ENCODE measurements around the gene PHLDB1. TPM values are rescaled to one million over a fixed set of nuclear protein-coding genes. Genes with fewer than 3 reads are reported as not detected.

PHLDB1 gene
- total RNA-seq, 1 experiment from 2014 or later, result 36.2 TPM

DNA sequence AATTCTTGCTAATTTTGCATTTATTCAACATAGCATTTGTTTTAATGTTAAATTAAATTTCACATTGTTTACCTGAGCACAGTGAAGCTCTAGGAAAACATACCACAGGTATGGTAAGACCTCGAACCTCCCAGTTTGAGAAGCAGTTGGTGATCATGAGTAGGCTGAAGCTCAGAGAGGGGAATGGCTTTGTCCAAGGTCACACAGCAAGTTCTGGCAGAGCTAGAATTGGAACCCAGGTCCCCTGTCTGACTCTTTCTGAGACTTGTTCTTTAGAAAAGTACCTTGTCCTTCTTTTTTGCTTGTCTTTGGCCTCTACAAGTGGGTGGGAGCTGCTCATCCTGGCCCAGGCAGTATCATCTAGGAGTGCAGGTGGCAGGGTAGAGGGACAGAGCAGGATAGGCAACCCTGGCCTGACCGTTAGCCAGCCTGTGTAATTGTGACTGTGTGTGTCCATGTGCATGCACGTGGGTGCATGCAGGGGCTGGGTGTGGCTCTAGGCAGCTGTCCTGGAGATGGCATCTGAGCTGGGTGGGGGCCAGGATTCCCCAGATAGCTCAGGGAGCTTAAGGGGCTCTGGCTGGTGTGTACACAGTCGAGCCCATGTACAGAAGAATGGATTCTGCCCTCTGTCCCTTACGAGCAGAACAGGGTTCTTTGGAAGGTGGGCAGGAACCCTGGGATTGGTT is 21.6 kb downstream of the PHLDB1 start:
- DNase-seq (ENCODE audit: low read depth, low spot score) (no peak), ATAC-seq (no peak)
- Histone ChIP-seq H2AFZ (ENCODE audit: low read depth, low read length, poor library complexity, severe bottlenecking) (no peak overlapping the region), H3K27ac (ENCODE audit: low read depth, low read length) (no peak overlapping the region), H3K9ac (ENCODE audit: low read length) (no peak overlapping the region), H3K4me1 (ENCODE audit: control insufficient read depth in 1 of 2, insufficient read depth in 2 of 2, low read length in 2 of 2) (peaks cover 23 to 32% of the 10 kb centered on the region in 2 experiments), H3K9me3 (ENCODE audit: control insufficient read depth in 1 of 2, insufficient read depth in 1 of 2, low read depth in 1 of 2, low read length in 2 of 2) (no peaks in the 10 kb centered on the region), H4K20me1 (ENCODE audit: insufficient read depth) (no peaks in the 10 kb centered on the region), H3K4me2 (ENCODE audit: low read length) (no peak overlapping the region), H3K27me3 (ENCODE audit: insufficient read depth, low read length) (no peaks in the 10 kb centered on the region), H3K36me3 (ENCODE audit: control insufficient read depth in 1 of 2, insufficient read depth in 2 of 2, low read length in 2 of 2) (peaks cover 5 to 19% of the 10 kb centered on the region in 2 experiments; a peak in 2 of 4 replicates), H3K9me2 (ENCODE audit: insufficient read depth) (no peaks in the 10 kb centered on the region), H3K79me2 (ENCODE audit: insufficient read depth, low read length) (no peaks in the 10 kb centered on the region), H3K4me3 (replicated peaks in 1 of 2; ENCODE audit: low read depth in 1 of 2, low read length in 2 of 2) (no peak overlapping the region)
- CTCF ChIA-PET, result no interaction called here
- no TSS peak for BruUV-seq (replicated peaks)
- RAD21 ChIA-PET (ENCODE audit: low non-redundant PET in 1 of 2, low total read pairs in 2 of 2, uncharacterized antibody in 2 of 2, unreplicated experiment in 2 of 2), result no interaction called here
- intact Hi-C loops (cut with micrococcal nuclease), result no loop called here
- POLR2A ChIA-PET, result no interaction called here
- no peak for TF ChIP-seq TCF7L2 (IDR thresholded peaks at IDR 0.05; ENCODE audit: borderline replicate concordance, extremely low read depth, insufficient read depth, insufficient read length)
- no peak for TF ChIP-seq RAD21 (IDR thresholded peaks at IDR 0.05; ENCODE audit: low read depth)
- no peak for TF ChIP-seq CBX3 (IDR thresholded peaks at IDR 0.05; ENCODE audit: low read depth)
- no peak for TF ChIP-seq YY1 (IDR thresholded peaks at IDR 0.05; ENCODE audit: extremely low read depth, insufficient replicate concordance, low read depth, low read length)
- TF ChIP-seq CEBPB (IDR thresholded peaks at IDR 0.05; ENCODE audit: low read depth), result no peak

- H3K27ac ChIP-seq (ENCODE audit: low read depth, low read length), result no peak overlapping the region
- no TSS peak for BruUV-seq (replicated peaks)
- H3K27me3 ChIP-seq (ENCODE audit: insufficient read depth, low read length), result no peaks in the 10 kb centered on the region
- intact Hi-C loops (cut with micrococcal nuclease), result no loop called here
- no peak overlapping the region for H3K4me3 ChIP-seq (replicated peaks in 1 of 2; ENCODE audit: low read depth in 1 of 2, low read length in 2 of 2)
- ATAC-seq (no peak), DNase-seq (ENCODE audit: low read depth, low spot score) (no peak)
- peaks cover 5 to 19% of the 10 kb centered on the region in 2 experiments; a peak in 2 of 4 replicates for H3K36me3 ChIP-seq (ENCODE audit: control insufficient read depth in 1 of 2, insufficient read depth in 2 of 2, low read length in 2 of 2)
- H3K79me2 ChIP-seq (ENCODE audit: insufficient read depth, low read length), result no peaks in the 10 kb centered on the region
- no peak overlapping the region for H3K9ac ChIP-seq (ENCODE audit: low read length)
- no peaks in the 10 kb centered on the region for H3K9me3 ChIP-seq (ENCODE audit: control insufficient read depth in 1 of 2, insufficient read depth in 1 of 2, low read depth in 1 of 2, low read length in 2 of 2)
- H3K9me2 ChIP-seq (ENCODE audit: insufficient read depth), result no peaks in the 10 kb centered on the region
- H3K4me1 ChIP-seq (ENCODE audit: control insufficient read depth in 1 of 2, insufficient read depth in 2 of 2, low read length in 2 of 2), result peaks cover 16 to 32% of the 10 kb centered on the region in 2 experiments
- RAD21 ChIA-PET (ENCODE audit: low non-redundant PET in 1 of 2, low total read pairs in 2 of 2, uncharacterized antibody in 2 of 2, unreplicated experiment in 2 of 2), result no interaction called here
- CTCF ChIA-PET, result no interaction called here
- no peaks in the 10 kb centered on the region for H4K20me1 ChIP-seq (ENCODE audit: insufficient read depth)
- POLR2A ChIA-PET, result no interaction called here
- no peak overlapping the region for H3K4me2 ChIP-seq (ENCODE audit: low read length)
- no peak overlapping the region for H2AFZ ChIP-seq (ENCODE audit: low read depth, low read length, poor library complexity, severe bottlenecking)
- TF ChIP-seq FOSL1 (IDR thresholded peaks at IDR 0.05; ENCODE audit: low read depth) (no peak), CBX3 (IDR thresholded peaks at IDR 0.05; ENCODE audit: low read depth) (no peak), CTCF (IDR thresholded peaks at IDR 0.05 in 2 of 3, conservative IDR thresholded peaks at IDR 0.05 in 1 of 3; ENCODE audit: borderline replicate concordance in 1 of 3, insufficient read depth in 1 of 3, low read depth in 2 of 3, low read length in 2 of 3) (no peak), RAD21 (IDR thresholded peaks at IDR 0.05; ENCODE audit: low read depth) (no peak), SRF (IDR thresholded peaks at IDR 0.05; ENCODE audit: low read depth) (no peak), YY1 (IDR thresholded peaks at IDR 0.05; ENCODE audit: extremely low read depth, insufficient replicate concordance, low read depth, low read length) (no peak), EGR1 (IDR thresholded peaks at IDR 0.05; ENCODE audit: low read depth) (no peak), ELF1 (IDR thresholded peaks at IDR 0.05; ENCODE audit: borderline replicate concordance, low read depth) (no peak), SP1 (IDR thresholded peaks at IDR 0.05; ENCODE audit: low read depth) (no peak)
- TF ChIP-seq, protein P1, sequence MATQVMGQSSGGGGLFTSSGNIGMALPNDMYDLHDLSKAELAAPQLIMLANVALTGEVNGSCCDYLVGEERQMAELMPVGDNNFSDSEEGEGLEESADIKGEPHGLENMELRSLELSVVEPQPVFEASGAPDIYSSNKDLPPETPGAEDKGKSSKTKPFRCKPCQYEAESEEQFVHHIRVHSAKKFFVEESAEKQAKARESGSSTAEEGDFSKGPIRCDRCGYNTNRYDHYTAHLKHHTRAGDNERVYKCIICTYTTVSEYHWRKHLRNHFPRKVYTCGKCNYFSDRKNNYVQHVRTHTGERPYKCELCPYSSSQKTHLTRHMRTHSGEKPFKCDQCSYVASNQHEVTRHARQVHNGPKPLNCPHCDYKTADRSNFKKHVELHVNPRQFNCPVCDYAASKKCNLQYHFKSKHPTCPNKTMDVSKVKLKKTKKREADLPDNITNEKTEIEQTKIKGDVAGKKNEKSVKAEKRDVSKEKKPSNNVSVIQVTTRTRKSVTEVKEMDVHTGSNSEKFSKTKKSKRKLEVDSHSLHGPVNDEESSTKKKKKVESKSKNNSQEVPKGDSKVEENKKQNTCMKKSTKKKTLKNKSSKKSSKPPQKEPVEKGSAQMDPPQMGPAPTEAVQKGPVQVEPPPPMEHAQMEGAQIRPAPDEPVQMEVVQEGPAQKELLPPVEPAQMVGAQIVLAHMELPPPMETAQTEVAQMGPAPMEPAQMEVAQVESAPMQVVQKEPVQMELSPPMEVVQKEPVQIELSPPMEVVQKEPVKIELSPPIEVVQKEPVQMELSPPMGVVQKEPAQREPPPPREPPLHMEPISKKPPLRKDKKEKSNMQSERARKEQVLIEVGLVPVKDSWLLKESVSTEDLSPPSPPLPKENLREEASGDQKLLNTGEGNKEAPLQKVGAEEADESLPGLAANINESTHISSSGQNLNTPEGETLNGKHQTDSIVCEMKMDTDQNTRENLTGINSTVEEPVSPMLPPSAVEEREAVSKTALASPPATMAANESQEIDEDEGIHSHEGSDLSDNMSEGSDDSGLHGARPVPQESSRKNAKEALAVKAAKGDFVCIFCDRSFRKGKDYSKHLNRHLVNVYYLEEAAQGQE (IDR thresholded peaks at IDR 0.05; ENCODE audit: low read depth), result no peak
These were observed 22.6 kb downstream of the PHLDB1 start for GRCh38 chr11:118629761-118630661.

Data from HCT116 (cell line).